GOT3 (cell line): Measurements from ENCODE around the gene TXNDC17.
"Not testable (repeated sequence)": the region's sequence is repeated elsewhere in the genome, so short reads cannot be mapped to it uniquely, and the experiment has no call there.

Experiments used
- DNase-seq: peaks from one replicate; lab custom pipeline; 2025; ENCODE audit warnings: mixed read lengths; lab: John Stamatoyannopoulos, UW

Gene TXNDC17

DNA sequence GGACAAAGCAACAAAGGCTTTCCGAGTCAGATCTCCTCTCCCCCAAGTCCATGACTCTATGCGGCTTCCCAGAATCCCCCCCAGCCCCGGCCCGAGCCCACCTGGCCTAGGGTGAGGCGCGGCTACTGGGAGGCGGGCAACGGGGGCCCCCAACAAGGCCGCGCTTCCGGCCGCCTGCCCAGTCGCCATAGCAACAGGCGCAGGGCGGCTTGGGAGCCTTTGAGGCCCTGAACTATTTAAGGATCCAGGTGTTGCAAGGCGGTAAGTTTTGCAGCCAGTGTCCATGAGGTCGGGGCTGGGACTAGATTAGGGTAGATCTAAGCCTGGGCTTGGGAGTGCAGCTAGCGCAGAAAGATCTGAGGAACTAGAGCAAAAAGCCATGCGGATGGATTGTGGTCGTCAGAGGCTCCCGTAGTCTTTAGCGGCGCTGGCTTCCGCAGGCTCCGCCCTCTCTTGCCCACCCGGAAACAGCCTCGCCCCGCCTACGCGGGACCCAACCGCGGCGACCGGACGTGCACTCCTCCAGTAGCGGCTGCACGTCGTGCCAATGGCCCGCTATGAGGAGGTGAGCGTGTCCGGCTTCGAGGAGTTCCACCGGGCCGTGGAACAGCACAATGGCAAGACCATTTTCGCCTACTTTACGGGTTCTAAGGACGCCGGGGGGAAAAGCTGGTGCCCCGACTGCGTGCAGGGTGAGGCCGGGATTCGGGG lies at the start of gene TXNDC17, which contains the start of gene KIAA0753:
TSS of gene TXNDC17 (plus strand) at position 525 of the 711 bp plus-strand sequence. CDS start at position 548, 23 bp downstream.
TSS of gene KIAA0753 (minus strand) at position 176 of the 711 bp plus-strand sequence. CDS start 5,608 bp downstream, outside the sequence.
- peak; percentile 81 for DNase-seq

DNA sequence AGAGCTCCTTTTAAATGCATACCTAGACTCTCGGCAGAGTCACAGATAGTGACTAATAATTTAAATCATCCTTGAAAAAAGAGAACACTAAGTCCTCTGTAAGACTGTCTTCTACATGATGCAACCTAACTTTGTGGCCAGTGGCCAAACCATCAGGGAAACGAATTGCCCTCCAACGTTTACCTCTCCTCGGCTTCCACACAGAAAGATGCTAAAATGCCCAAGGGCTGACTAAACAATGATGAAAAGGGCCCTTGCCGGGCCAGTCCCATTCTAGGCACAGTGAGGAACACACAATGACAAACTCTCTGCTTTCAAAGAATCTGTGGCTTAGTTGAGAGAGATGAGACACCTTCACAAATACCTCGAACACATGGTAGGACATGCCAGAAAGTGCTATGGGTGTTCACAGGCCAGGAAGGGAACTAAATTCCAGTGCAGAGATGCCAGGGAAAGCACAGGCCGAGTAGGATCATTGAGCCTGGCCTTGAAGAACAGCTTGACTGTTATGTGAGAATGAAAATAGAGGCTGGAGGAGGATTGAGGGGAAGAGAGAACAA lies 49.2 kb upstream of the TXNDC17 start:
- no peak for DNase-seq

DNA sequence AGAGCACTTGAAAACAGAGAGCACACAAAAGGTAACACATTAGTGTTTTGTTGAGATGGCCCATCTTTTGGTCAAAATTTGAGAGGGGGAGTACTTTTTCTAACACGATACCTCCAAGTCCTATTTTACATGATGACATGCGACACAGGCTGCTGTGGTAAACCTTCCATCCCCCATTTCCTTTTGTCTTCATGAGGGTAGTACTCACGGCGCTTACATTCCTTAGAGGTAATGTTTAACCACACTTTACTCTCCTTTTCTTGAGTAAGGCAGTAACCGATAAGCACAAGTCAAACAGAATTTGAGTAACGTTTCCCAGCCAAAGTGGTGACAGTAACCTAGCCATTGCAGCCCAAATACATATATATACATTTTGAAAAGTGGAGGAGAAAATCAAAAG lies 48.7 kb upstream of the TXNDC17 start:
- no peak for DNase-seq

DNA sequence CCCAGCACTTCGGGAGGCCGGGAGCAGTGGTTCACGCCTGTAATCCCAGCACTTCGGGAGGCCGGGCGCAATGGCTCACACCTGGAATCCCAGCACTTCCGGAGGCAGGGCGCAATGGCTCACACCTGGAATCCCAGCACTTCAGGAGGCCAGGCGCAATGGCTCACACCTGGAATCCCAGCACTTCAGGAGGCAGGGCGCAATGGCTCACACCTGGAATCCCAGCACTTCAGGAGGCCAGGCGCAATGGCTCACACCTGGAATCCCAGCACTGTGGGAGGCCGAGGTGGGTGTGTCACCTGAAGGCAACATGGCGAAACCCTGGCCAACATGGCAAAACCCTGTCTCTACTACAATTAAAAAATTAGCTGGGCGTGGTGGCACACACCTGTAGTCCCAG lies 47.5 kb upstream of the TXNDC17 start:
- DNase-seq, result not testable (repeated sequence)

DNA sequence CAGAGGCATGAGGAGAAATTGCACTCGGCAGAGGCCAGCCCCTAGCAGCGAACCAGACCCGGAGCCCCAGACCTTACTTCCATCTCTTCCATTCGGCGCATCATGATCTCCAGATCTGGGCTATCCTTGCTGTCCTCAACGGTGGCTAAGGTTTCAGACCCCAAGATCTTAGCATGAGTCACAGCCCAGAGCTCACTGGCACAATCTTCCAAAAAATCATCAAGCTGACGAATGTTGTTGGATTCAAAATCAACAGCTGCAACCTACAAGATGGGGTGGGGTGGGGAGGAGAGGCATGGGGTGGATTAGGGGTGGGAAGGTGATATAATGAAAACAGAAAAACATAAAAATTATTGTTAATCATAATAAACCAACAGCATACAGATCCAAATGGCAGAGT lies 44.8 kb upstream of the TXNDC17 start:
- DNase-seq, result no peak

DNA sequence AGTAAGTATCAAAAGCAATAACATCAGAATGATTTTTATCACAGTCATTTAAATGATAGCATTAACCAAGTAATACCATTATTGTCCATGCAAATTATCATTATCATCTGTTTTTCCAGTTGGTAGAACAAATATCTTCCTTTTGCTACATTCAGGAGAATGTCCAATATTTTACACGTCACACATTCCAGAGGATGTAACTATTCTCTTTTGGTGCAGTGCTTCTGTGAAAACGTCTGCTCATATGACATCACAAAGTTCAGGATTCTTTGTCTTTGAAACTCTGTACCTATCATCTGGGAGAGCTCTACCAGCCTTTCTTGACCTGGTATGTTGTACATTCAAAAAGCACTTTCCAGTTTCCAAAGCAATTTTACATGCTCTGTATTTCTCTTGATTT lies 44.3 kb upstream of the TXNDC17 start:
- no peak for DNase-seq

DNA sequence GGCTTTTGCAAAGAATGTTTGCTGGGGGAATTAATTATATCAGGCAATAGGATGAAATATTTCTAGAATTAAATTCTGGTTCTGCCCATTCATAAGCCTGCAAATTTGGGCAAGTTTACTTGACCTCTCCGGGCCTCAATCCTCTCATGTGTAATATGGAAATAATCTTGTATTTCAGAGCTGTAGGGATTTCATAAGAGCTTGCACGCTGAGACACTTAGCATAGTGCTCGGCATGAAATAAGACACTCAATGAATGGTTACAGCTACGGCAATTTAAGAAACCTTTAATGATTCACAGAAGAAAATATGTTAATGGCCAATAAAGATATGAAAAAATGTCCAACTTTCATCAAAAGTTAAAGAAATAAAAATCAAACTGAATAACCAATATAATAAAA lies 43.9 kb upstream of the TXNDC17 start:
- no peak for DNase-seq

DNA sequence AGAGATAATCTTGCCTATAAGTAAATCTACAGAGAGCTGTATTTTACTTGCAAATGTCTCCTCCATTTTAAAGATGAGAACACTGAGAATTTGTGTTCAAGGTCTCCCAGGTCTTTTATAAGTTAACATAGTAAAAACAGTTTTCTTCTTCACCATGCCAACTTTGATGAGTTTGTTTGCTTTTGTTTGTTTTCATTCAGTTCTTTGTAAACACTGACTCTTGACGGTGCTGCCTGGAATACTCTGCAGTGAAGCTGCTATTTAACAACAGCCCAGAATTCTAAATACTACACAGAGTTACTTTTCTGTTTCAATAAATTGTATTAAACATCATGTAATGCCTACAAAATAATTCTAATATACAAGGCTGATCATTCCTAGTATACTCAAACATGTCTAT lies 43.1 kb upstream of the TXNDC17 start:
- DNase-seq, result no peak

DNA sequence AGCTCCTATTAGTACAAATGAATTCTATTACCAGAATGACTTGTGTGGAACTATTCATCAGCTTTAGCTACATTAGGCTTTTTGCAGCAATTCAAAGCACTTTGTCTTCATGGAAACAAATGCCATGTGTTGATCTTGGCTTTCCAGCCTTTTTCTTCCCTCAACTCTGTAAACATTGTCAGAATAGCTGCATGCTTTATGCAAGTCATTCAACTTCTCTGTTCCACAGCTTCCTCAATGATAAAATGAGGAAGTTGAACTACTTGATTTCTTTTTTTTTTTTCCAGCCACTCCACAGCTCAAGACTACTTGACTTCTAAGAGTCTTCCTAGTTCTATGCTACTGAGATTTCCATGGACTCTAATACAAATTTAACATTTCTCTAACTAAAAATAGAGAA lies 41.5 kb upstream of the TXNDC17 start:
- no peak for DNase-seq

DNA sequence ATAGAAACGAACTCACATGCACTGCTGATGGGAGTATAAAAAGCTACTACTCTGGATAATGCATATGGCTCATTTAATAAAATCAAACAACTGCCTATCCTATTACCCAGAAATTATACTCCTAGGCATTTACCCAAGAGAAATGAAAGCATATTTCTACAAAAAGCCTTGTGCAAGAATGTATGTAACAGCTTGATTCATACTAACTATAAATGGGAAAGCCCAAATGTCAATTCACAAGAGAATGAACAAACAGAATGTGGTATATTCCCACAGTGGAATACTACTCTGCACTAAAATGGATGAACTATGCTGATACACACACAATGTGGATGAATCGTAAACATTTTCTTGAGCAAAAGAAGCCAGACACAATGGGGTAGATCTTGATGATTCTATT lies 38.7 kb upstream of the TXNDC17 start:
- DNase-seq, result no peak

DNA sequence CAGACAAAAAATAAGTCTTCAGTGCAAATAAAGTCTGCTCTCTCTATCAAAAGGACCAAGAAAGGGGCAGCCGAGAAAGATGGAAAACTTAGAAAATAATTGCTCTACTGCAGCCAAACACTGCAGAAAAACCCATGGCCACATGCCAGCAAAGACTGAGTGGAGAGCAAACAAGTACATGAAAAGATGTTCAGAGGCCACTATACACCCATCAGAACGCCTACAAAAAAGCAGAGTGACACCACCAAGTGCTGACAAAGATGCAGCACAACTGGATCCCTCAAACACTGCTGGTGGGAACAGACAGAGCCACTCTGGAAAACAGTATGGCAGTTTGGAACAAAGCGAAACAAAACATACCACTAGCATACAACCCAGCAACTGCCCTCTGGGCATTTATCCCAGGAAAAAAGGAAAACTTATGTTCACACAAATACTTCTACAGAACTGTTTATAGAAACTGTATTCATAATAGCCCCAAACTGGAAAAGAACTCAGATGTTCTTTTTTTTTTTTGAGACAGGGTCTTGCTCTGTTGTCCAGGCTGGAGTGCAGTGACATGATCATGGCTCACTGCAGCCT lies 37.0 kb upstream of the TXNDC17 start:
- DNase-seq, result no peak

DNA sequence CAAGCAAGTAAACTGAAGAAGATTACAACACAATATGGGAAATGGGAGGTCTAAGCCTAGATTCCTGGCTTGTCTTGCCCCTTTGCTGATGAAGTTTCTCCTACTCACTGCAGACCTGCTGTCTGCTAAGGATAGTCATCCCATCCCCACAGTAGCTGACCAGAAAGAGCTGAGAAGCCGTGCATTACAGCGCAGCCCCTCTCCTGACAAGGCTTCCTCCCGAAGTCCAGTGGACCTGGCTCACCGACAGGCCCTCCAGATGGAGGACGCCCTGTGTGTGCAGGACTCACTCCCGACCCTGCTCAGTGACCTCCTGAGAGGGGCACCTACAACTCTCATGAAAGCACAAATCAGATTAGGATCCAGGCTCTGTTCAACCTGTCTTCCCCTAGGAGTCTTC lies 35.7 kb upstream of the TXNDC17 start:
- no peak for DNase-seq

DNA sequence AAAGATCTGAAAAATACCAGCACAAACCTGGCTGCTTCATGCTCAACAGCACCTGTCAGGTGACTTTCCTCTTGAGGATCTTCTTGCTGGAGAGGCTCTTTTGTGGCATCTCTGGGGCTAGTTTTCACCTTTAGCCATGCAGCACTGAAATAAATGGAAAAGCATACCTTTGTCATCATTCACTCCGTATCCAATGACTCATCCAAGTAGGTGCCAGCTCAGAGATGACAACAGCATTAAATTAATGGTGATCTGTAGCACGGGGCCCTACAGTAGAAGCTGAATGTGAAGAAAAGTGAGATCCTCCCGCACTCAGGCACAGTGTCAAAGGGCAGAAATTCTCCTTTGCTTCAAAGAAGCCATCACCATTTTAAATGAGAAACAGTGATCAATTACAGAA lies 32.5 kb upstream of the TXNDC17 start:
- DNase-seq, result no peak

DNA sequence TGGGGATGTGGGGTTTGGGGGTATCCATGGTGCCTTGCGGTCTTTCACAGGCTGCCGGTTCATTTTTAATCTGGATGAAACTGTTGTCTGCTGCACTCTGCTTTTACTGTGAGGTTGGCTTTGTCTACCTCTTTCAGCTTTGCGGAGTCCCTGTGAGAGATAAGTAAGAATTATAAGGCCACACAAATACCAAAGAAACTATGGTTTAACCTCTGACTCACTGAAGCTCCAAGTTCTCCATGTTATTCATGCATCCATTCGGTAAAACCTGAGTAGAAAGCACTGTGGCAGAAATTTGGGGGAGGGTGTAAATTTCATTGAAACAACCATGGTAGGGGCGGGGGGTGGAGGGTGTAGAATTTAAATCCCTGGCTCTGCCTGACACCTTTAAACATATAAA lies 30.8 kb upstream of the TXNDC17 start:
- DNase-seq, result no peak

DNA sequence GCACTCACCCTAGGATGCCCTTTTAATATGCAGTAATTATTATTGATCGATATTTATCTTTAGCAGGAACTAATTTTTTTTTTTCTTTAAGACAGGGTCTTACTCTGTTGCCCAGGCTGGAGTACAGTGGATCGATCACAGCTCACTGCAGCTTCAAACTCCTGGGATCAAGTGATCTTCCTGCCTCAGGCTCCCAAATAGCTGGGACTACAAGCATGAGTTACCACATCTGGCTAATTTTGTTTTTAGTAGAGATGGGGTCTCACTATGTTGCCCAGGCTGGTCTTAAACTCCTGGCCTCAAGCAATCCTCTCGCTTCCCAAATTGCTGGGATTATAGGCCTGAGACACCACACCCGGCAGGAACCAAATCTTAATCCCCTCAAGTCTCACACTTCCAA lies 29.6 kb upstream of the TXNDC17 start:
- no peak for DNase-seq

DNA sequence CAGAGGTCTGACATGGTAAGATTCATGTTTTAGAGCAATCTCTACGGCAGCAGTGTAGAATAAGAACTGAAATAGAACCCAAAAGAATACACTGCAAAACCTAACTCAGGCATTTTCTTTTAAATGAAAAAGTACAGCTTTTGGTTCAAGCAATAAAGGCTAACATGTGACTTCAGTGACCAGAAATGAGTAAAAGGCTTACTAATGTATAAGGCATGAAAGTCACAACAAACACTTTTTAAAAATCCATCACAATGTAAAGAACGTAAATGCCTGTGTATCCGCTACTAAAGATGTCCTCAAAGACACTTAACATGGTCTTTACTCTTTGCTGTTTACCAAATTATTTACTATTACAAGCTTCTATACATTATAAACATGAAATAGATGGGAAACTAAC lies 16.9 kb upstream of the TXNDC17 start:
- DNase-seq, result no peak

DNA sequence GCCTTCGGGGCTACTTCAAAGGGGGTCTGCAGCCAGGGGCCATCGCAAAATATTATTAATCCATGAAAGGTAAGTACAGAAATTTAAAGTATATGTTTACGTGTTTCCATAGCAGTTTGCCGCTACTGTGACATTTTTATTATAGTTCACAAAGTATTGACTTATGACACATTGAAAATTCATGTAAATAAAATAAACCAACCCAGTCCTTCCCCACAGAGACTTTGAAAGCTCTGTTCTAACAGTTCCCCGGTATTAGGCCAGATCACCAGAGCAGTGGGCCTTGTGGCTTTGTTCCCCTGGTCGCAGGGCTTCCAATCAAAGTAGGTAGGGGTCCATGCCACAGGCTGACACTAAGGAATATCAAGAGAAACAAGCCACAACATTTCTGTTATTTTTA lies 14.2 kb upstream of the TXNDC17 start:
- no peak for DNase-seq

DNA sequence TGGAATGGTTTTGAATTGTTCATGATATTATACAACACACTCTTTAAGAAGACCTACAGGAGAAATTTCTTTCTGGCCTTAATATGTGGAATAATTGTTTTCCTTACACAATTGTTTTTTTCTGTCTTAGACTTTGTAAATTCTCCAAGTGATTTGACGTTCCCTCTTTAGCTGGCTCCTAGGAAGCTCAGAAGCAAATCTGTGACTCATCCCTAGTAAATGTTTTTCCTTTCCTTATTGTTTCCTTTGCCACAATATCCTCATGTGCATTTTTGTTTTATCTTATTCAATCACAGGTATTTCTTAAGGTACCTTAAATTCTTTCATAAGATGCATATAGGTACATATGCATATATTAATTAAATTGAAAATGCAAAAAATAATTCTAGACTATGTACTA lies 13.8 kb upstream of the TXNDC17 start:
- DNase-seq, result no peak

DNA sequence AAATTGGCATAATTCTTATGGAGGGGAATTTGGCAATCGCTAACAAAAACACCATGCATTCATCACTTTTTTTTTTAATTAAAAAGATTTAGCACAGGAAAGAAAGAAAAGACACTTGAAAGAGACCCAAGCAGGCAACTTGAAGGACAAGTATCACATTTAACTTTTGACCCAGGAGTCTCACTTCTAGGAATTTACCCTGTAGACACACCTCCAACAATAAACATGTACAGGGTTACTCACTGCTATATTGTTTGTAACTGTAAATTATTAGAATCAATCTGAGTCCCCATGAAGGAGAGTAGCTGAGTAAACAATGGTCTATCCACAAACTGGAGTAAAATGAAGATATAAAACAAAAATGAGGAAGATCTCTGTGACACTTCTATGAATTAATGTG lies 10.5 kb upstream of the TXNDC17 start:
- DNase-seq, result no peak

DNA sequence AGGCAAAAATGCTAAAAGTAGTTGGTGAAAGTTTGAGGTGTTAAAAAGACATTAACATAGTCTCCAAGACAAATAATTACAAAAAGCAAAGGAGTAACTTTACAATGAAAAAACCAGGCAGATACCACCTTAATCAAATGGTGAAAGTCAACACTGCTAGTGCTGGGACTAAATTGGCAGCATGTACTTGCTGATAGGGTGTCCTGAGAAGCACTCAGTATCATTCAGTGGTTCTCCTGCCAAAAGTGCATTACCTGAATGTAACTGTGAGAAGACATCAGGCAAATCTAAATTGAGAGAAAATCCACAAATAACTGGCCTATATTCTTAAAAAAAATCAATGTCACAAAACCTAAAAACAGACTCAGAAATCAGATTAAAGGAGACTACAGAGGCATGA lies 8.3 kb upstream of the TXNDC17 start:
- no peak for DNase-seq

DNA sequence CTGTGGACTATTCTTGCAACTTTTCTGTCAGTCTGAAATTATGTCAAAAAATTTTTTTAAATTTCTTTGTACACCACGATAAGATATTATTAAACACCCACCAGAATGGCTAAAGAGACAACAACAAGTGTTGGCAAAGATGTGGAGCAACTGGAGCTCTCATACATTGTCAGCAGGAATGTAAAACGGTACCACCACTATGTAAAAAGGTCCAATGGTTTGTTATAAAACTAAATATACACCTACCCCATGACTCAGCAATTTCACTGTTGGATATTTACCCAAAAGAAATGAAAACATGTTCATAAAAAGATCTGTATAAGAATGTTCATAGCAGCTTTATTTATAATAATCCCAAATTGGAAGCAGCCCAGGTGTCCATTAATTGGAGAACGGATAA lies 7.6 kb upstream of the TXNDC17 start:
- no peak for DNase-seq

DNA sequence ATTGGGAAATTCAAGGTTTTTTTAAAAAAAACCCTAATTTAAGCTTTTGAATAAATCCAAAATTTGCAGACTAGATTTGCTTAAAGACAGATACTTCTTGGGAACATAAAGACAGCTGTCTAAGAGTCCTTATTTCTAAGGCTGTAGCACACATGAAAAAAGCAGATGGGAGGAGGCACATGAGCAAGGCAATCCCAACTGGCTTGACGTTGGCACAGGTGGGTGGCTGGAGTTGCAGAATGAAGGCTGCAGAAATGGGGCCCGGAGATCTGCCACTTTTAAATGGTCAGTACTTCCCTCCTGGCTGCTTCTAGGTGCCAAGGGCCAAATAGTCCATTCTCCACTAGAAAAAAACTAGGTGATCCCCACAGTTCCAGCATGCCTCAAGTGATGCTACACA lies 4.8 kb upstream of the TXNDC17 start:
- no peak for DNase-seq

DNA sequence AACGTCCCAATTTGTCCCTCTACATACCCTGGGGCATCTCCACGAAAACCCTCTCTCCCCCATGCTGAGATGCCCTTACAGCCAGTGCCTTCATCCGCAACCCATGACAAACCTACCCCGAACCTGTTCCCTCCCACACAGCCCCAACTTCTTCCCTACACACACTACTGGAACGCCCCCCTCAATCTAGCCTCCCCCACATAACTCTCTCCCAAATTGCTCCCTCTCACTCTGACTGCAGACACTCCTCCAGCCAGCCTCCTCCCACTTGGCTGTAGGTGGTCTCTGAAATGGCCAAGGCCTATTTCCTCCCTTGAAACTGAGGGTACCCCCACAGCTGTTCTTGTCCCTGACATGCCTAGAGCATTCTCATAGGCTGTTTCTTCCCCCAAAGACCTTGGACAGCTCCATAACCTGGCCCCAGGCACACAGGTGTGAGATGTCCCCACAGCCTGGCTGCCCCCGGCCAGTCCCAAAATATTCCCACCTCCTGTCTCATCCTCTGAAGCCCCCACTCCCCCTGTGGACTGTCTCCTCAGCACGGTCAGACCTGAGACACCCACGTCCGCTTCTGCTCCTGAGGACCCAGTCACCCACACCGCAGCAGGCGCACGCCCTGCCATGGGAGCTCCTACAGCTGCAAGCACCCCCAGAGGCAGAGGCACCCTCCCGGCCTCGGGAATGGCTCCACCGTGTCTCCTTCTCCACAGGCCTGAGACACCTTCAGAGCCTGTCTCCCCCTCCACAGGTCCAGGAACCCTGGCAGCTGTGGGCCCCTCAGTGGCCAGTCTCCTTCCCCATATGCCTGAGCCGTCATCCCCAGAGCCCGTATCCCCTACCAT lies 4.0 kb upstream of the TXNDC17 start:
- no peak for DNase-seq
